ENCODE measurements around the gene GLIPR2.

The GLIPR2 gene

GRCh38 chr9:36137392-36138004 is 965 bp downstream of the GLIPR2 start:
- peaks cover 10% of the 10 kb centered on the region for H3K36me3 ChIP-seq (ENCODE audit: control insufficient read depth, insufficient read depth, low read length, severe bottlenecking)
- no peaks in the 10 kb centered on the region for H3K27me3 ChIP-seq (replicated peaks; ENCODE audit: control insufficient read depth, insufficient read depth, low read length)

GRCh38 chr9:36138496-36138895 is 2.0 kb downstream of the GLIPR2 start:
- Histone ChIP-seq H3K9ac (ENCODE audit: low read length) (peak overlapping the region; percentile 12), H3K27me3 (replicated peaks; ENCODE audit: control insufficient read depth, insufficient read depth, low read length) (no peaks in the 10 kb centered on the region), H3K9me3 (ENCODE audit: control insufficient read depth, low read length) (no peaks in the 10 kb centered on the region), H3K4me3 (ENCODE audit: low read length) (peak overlapping the region; percentile 96), H3K4me1 (ENCODE audit: control insufficient read depth, insufficient read depth, low read length) (peaks cover 69% of the 10 kb centered on the region), H3K36me3 (ENCODE audit: control insufficient read depth, insufficient read depth, low read length, severe bottlenecking) (peaks cover 17% of the 10 kb centered on the region)
- no peak for DNase-seq (ENCODE audit: low read depth)

More at GRCh38 chr9:36137392-36138004, 965 bp downstream of the GLIPR2 start:
- peak overlapping the region; percentile 93 for H3K9ac ChIP-seq (ENCODE audit: low read length)
- peaks cover 65% of the 10 kb centered on the region for H3K4me1 ChIP-seq (ENCODE audit: control insufficient read depth, insufficient read depth, low read length)
- peak overlapping the region; percentile 96 for H3K4me3 ChIP-seq (ENCODE audit: low read length)
- DNase-seq (ENCODE audit: low read depth) = peak; percentile 43
- no peaks in the 10 kb centered on the region for H3K9me3 ChIP-seq (ENCODE audit: control insufficient read depth, low read length)

GRCh38 chr9:36138901-36139300 is 2.4 kb downstream of the GLIPR2 start:
- Histone ChIP-seq H3K36me3 (ENCODE audit: control insufficient read depth, insufficient read depth, low read length, severe bottlenecking) (peaks cover 21% of the 10 kb centered on the region), H3K4me1 (ENCODE audit: control insufficient read depth, insufficient read depth, low read length) (peaks cover 70% of the 10 kb centered on the region), H3K9me3 (ENCODE audit: control insufficient read depth, low read length) (no peaks in the 10 kb centered on the region), H3K27me3 (replicated peaks; ENCODE audit: control insufficient read depth, insufficient read depth, low read length) (no peaks in the 10 kb centered on the region), H3K4me3 (ENCODE audit: low read length) (peak overlapping the region; percentile 96), H3K9ac (ENCODE audit: low read length) (no peak overlapping the region)
- DNase-seq (ENCODE audit: low read depth) = no peak

GRCh38 chr9:36140086-36141084 is 3.9 kb downstream of the GLIPR2 start:
- DNase-seq (ENCODE audit: low read depth) = no peak
- Histone ChIP-seq H3K27me3 (replicated peaks; ENCODE audit: control insufficient read depth, insufficient read depth, low read length) (no peaks in the 10 kb centered on the region), H3K4me1 (ENCODE audit: control insufficient read depth, insufficient read depth, low read length) (peaks cover 75% of the 10 kb centered on the region), H3K9ac (ENCODE audit: low read length) (peak overlapping the region; percentile 21), H3K4me3 (ENCODE audit: low read length) (peak overlapping the region; percentile 19), H3K9me3 (ENCODE audit: control insufficient read depth, low read length) (no peaks in the 10 kb centered on the region), H3K36me3 (ENCODE audit: control insufficient read depth, insufficient read depth, low read length, severe bottlenecking) (peaks cover 36% of the 10 kb centered on the region)

- Histone ChIP-seq H3K9me3 (ENCODE audit: control insufficient read depth, low read length) (no peaks in the 10 kb centered on the region), H3K27me3 (replicated peaks; ENCODE audit: control insufficient read depth, insufficient read depth, low read length) (no peaks in the 10 kb centered on the region), H3K4me3 (ENCODE audit: low read length) (no peak overlapping the region), H3K36me3 (ENCODE audit: control insufficient read depth, insufficient read depth, low read length, severe bottlenecking) (peaks cover 44% of the 10 kb centered on the region), H3K9ac (ENCODE audit: low read length) (peak overlapping the region; percentile 17), H3K4me1 (ENCODE audit: control insufficient read depth, insufficient read depth, low read length) (peaks cover 69% of the 10 kb centered on the region)
- DNase-seq (ENCODE audit: low read depth) = peak; percentile 61
Measured at GRCh38 chr9:36141288-36141687, 4.8 kb downstream of the GLIPR2 start.

GRCh38 chr9:36141761-36142160 is 5.2 kb downstream of the GLIPR2 start:
- Histone ChIP-seq H3K27me3 (replicated peaks; ENCODE audit: control insufficient read depth, insufficient read depth, low read length) (no peaks in the 10 kb centered on the region), H3K9me3 (ENCODE audit: control insufficient read depth, low read length) (no peaks in the 10 kb centered on the region)

GRCh38 chr9:36142510-36143244 is 6.1 kb downstream of the GLIPR2 start:
- Histone ChIP-seq H3K4me1 (ENCODE audit: control insufficient read depth, insufficient read depth, low read length) (peaks cover 69% of the 10 kb centered on the region), H3K9ac (ENCODE audit: low read length) (peak overlapping the region; percentile 54), H3K9me3 (ENCODE audit: control insufficient read depth, low read length) (no peaks in the 10 kb centered on the region), H3K4me3 (ENCODE audit: low read length) (peak overlapping the region; percentile 38), H3K36me3 (ENCODE audit: control insufficient read depth, insufficient read depth, low read length, severe bottlenecking) (peaks cover 46% of the 10 kb centered on the region), H3K27me3 (replicated peaks; ENCODE audit: control insufficient read depth, insufficient read depth, low read length) (no peaks in the 10 kb centered on the region)
- no peak for DNase-seq (ENCODE audit: low read depth)

More at GRCh38 chr9:36141761-36142160, 5.2 kb downstream of the GLIPR2 start:
- peak overlapping the region; percentile 17 for H3K9ac ChIP-seq (ENCODE audit: low read length)
- H3K4me1 ChIP-seq (ENCODE audit: control insufficient read depth, insufficient read depth, low read length) = peaks cover 69% of the 10 kb centered on the region
- H3K36me3 ChIP-seq (ENCODE audit: control insufficient read depth, insufficient read depth, low read length, severe bottlenecking) = peaks cover 46% of the 10 kb centered on the region
- H3K4me3 ChIP-seq (ENCODE audit: low read length) = no peak overlapping the region
- no peak for DNase-seq (ENCODE audit: low read depth)

GRCh38 chr9:36143245-36143641 is 6.7 kb downstream of the GLIPR2 start:
- Histone ChIP-seq H3K4me3 (ENCODE audit: low read length) (peak overlapping the region; percentile 38), H3K4me1 (ENCODE audit: control insufficient read depth, insufficient read depth, low read length) (peaks cover 70% of the 10 kb centered on the region), H3K9ac (ENCODE audit: low read length) (peak overlapping the region; percentile 54), H3K9me3 (ENCODE audit: control insufficient read depth, low read length) (no peaks in the 10 kb centered on the region), H3K27me3 (replicated peaks; ENCODE audit: control insufficient read depth, insufficient read depth, low read length) (no peaks in the 10 kb centered on the region), H3K36me3 (ENCODE audit: control insufficient read depth, insufficient read depth, low read length, severe bottlenecking) (peaks cover 46% of the 10 kb centered on the region)
- no peak for DNase-seq (ENCODE audit: low read depth)

- Histone ChIP-seq H3K36me3 (ENCODE audit: control insufficient read depth, insufficient read depth, low read length, severe bottlenecking) (peaks cover 46% of the 10 kb centered on the region), H3K9ac (ENCODE audit: low read length) (no peak overlapping the region), H3K4me1 (ENCODE audit: control insufficient read depth, insufficient read depth, low read length) (peaks cover 70% of the 10 kb centered on the region), H3K9me3 (ENCODE audit: control insufficient read depth, low read length) (no peaks in the 10 kb centered on the region), H3K4me3 (ENCODE audit: low read length) (no peak overlapping the region), H3K27me3 (replicated peaks; ENCODE audit: control insufficient read depth, insufficient read depth, low read length) (no peaks in the 10 kb centered on the region)
- DNase-seq (ENCODE audit: low read depth) = no peak
Measured at GRCh38 chr9:36144309-36145232, 8.0 kb downstream of the GLIPR2 start.

GRCh38 chr9:36145970-36146369 is 9.4 kb downstream of the GLIPR2 start:
- H3K9ac ChIP-seq (ENCODE audit: low read length) = no peak overlapping the region
- no peaks in the 10 kb centered on the region for H3K9me3 ChIP-seq (ENCODE audit: control insufficient read depth, low read length)
- peaks cover 69% of the 10 kb centered on the region for H3K4me1 ChIP-seq (ENCODE audit: control insufficient read depth, insufficient read depth, low read length)
- peaks cover 53% of the 10 kb centered on the region for H3K36me3 ChIP-seq (ENCODE audit: control insufficient read depth, insufficient read depth, low read length, severe bottlenecking)
- no peaks in the 10 kb centered on the region for H3K27me3 ChIP-seq (replicated peaks; ENCODE audit: control insufficient read depth, insufficient read depth, low read length)
- DNase-seq (ENCODE audit: low read depth) = no peak
- no peak overlapping the region for H3K4me3 ChIP-seq (ENCODE audit: low read length)
